Nasal cavity respiratory epithelium epithelial cell of viscerocranial mucosa (primary cell): Measurements from ENCODE around the gene RBBP7. TPM values are rescaled to one million over a fixed set of nuclear protein-coding genes. Genes with fewer than 3 reads are reported as not detected.

ENCODE experiments used
- total RNA-seq: library from RNA; depleted of rRNA; stranded (reverse); fragments of >200 nt; gene quantifications from 2 replicates; pipeline ENCODE4 v1.2.3, GENCODE V29; 2014

Gene RBBP7
- 108 and 144 TPM in 2 replicates for total RNA-seq

DNA sequence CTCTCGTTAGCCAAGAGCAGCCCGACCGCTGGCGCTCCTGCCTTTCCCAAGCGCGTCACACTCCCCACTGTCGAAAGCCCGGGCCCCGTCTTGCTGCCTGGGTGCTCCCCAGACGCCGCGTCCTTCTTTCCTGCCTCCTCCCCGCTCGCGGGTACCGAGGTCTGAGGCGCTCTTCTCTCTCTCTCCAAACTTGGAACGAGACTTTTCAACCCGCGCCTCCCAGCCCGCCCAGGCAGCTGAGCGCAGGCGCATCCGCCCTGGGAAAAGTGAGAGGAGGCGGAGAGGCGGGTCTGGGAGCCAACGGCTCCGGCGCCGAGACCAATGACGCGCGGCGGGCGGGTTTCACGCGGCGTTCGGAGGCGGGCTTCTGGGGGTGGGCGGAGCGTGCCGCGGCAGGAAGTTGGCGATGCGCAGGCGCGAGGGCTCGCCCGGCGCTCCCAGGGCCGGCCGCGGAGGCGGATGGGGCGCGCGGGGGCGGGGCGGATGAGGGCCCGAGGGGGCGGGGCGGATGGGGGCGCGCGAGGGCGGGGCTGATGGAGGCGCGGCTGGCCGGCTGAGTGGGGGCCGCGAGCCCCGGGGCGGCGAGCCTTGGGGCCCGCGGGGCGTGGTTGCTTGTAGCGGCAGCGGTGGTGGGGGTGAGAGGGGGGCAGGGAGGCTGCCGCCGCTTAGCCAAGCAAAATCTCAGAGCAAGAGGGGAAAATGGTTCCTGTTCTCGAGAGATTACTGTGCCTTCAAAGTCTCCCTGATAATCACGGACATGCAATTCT, at the start of gene RBBP7:
RBBP7 (minus strand) TSS at position 268 of the 767 bp plus-strand sequence. CDS start 309 bp downstream, outside the sequence.

Other genes with a start within 250 kb of the RBBP7 start
- gene S100G, start 220.2 kb downstream of the RBBP7 start, total RNA-seq: not detected in 2 replicates
- 5.8 and 15.3 TPM in 2 replicates for gene CTPS2, start 157.7 kb downstream of the RBBP7 start, total RNA-seq
- 24.3 and 45.8 TPM in 2 replicates for gene SYAP1, start 150.8 kb downstream of the RBBP7 start, total RNA-seq
- 14.4 and 26.6 TPM in 2 replicates for gene TXLNG, start 83.9 kb downstream of the RBBP7 start, total RNA-seq
- 0.68 and 3.6 TPM in 2 replicates for gene REPS2, start 76.3 kb upstream of the RBBP7 start, total RNA-seq